ENCODE measurements around the gene MAGEA10. TPM values are rescaled to one million over a fixed set of nuclear protein-coding genes. Genes with fewer than 3 reads are reported as not detected.
"Not testable (repeated sequence)": the region's sequence is repeated elsewhere in the genome, so short reads cannot be mapped to it uniquely, and the experiment has no call there.

MAGEA10 gene
- total RNA-seq, 2 donors from 2014 or later: not detected

- Histone ChIP-seq H3K36me3 (no peaks in the 10 kb centered on the region), H3K9me3 (no peaks in the 10 kb centered on the region), H3K4me1 (ENCODE audit: control insufficient read depth in 1 of 2, low read depth in 2 of 2) (no peaks in the 10 kb centered on the region), H3K27ac (no peak overlapping the region), H3K4me3 (no peak overlapping the region), H3K27me3 (replicated peaks; ENCODE audit: insufficient read depth) (no peaks in the 10 kb centered on the region)
- DNase-seq (ENCODE audit: low spot score): no peak
- ATAC-seq (ENCODE audit: insufficient number of reproducible peaks, low FRiP score, low read depth): no peak
- no peak for TF ChIP-seq CTCF (IDR thresholded peaks at IDR 0.05)
Measured at GRCh38 chrX:152149648-152150047, 11.3 kb upstream of the MAGEA10 start.

GRCh38 chrX:152139589-152139988 lies 1.2 kb upstream of the MAGEA10 start:
- ATAC-seq (ENCODE audit: insufficient number of reproducible peaks, low FRiP score, low read depth) (no peak), DNase-seq (ENCODE audit: low spot score) (no peak)
- H3K9me3 ChIP-seq: no peaks in the 10 kb centered on the region
- no peaks in the 10 kb centered on the region for H3K4me1 ChIP-seq (ENCODE audit: control insufficient read depth in 1 of 2, low read depth in 2 of 2)
- H3K4me3 ChIP-seq: no peak overlapping the region
- no peaks in the 10 kb centered on the region for H3K27me3 ChIP-seq (replicated peaks; ENCODE audit: insufficient read depth)
- no peaks in the 10 kb centered on the region for H3K36me3 ChIP-seq
- no peak overlapping the region for H3K27ac ChIP-seq
- TF ChIP-seq CTCF (IDR thresholded peaks at IDR 0.05): no peak

GRCh38 chrX:152137771-152138387 lies 498 bp downstream of the MAGEA10 start:
- Histone ChIP-seq H3K4me1 (ENCODE audit: control insufficient read depth in 1 of 2, low read depth in 2 of 2) (no peaks in the 10 kb centered on the region), H3K9me3 (no peaks in the 10 kb centered on the region), H3K27ac (no peak overlapping the region), H3K36me3 (no peaks in the 10 kb centered on the region), H3K4me3 (no peak overlapping the region), H3K27me3 (replicated peaks; ENCODE audit: insufficient read depth) (no peaks in the 10 kb centered on the region)
- ATAC-seq (ENCODE audit: insufficient number of reproducible peaks, low FRiP score, low read depth) (no peak), DNase-seq (ENCODE audit: low spot score) (no peak)
- TF ChIP-seq CTCF (IDR thresholded peaks at IDR 0.05): no peak

GRCh38 chrX:152136312-152136711 lies 2.1 kb downstream of the MAGEA10 start:
- Histone ChIP-seq H3K27ac (no peak overlapping the region), H3K4me3 (no peak overlapping the region), H3K4me1 (ENCODE audit: control insufficient read depth in 1 of 2, low read depth in 2 of 2) (no peaks in the 10 kb centered on the region), H3K27me3 (replicated peaks; ENCODE audit: insufficient read depth) (no peaks in the 10 kb centered on the region), H3K36me3 (no peaks in the 10 kb centered on the region), H3K9me3 (no peaks in the 10 kb centered on the region)
- TF ChIP-seq CTCF (IDR thresholded peaks at IDR 0.05): no peak
- ATAC-seq (ENCODE audit: insufficient number of reproducible peaks, low FRiP score, low read depth): no peak
- no peak for DNase-seq (ENCODE audit: low spot score)

GRCh38 chrX:152131525-152131924 lies 6.9 kb downstream of the MAGEA10 start:
- no peak for ATAC-seq (ENCODE audit: insufficient number of reproducible peaks, low FRiP score, low read depth)

GRCh38 chrX:152129069-152129844 lies 9.1 kb downstream of the MAGEA10 start:
- not testable (repeated sequence) for H3K27me3 ChIP-seq (replicated peaks; ENCODE audit: insufficient read depth); DNase-seq (ENCODE audit: low spot score); H3K4me3 ChIP-seq; ATAC-seq (ENCODE audit: insufficient number of reproducible peaks, low FRiP score, low read depth); H3K4me1 ChIP-seq (ENCODE audit: control insufficient read depth in 1 of 2, low read depth in 2 of 2); H3K9me3 ChIP-seq; H3K27ac ChIP-seq; H3K36me3 ChIP-seq

More at GRCh38 chrX:152131525-152131924, 6.9 kb downstream of the MAGEA10 start:
- no peak for DNase-seq (ENCODE audit: low spot score)
- Histone ChIP-seq H3K27me3 (replicated peaks; ENCODE audit: insufficient read depth) (no peaks in the 10 kb centered on the region), H3K27ac (no peak overlapping the region), H3K4me3 (no peak overlapping the region), H3K9me3 (no peaks in the 10 kb centered on the region), H3K4me1 (ENCODE audit: control insufficient read depth in 1 of 2, low read depth in 2 of 2) (no peaks in the 10 kb centered on the region), H3K36me3 (no peaks in the 10 kb centered on the region)
- no peak for TF ChIP-seq CTCF (IDR thresholded peaks at IDR 0.05)

Measured in thoracic aorta (tissue), 2 donors.